GM21390 (cell line): ENCODE results near the gene BID.

ENCODE experiments used
- ATAC-seq: cut with Tn5 transposase; IDR thresholded peaks from one replicate; pipeline ENCODE4 v1.9.1; 2021; ENCODE audit not compliant: unreplicated experiment

Gene BID

DNA sequence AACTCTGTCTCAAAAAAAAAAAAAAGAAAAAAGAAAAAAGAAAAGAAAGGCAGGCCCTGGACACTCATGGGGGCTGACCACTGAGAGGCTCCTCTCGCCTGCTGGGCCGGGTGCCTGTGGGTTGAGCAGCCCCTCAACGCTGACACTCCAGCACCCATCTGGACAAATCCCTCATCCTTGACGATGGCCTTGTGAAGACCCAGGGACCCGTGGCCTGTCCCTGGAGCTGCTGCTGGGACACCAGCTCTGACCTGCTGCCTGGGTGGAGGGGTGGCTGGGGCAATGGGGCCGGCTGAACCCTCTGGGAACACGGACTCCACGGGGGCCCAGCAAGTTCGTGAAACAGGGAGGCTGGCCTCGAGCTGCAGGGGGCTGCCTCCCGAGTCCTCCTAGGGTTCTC, 10.5 kb upstream of the BID start:
- ATAC-seq = no peak

DNA sequence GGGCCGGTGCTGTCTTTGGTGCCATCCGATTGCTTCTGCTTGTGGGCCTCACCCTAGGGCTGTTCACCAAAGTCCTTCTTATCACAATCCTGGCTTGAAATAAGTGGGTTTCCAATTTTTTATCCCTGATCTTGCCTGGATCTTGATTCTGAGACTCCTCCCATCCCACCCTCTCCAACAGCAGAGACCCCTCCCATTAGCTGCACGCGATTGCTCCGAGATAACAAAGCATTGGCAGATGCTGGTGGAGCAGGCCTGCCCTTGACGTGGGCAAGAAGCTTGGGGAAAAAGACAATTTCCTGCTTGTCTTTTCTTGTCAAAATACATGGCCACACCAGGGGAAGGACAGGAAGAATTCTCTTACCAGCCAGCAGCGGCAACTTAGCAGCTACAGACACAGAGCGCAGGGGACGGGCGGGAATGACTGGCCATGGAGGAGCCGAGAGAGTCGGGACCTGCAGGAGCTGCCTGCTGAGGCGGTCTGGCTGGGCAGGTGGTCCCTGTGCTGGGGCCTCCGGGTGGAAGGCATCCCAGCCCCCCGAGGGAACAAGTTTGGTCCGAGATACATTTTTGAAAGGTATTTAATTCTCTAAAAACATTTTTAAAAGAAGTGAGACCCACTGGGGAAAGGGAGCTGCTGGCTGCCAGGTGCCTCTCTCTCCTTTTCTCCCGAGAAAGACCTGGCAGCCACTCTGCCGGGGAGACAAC, 9.7 kb upstream of the BID start:
- no peak for ATAC-seq

DNA sequence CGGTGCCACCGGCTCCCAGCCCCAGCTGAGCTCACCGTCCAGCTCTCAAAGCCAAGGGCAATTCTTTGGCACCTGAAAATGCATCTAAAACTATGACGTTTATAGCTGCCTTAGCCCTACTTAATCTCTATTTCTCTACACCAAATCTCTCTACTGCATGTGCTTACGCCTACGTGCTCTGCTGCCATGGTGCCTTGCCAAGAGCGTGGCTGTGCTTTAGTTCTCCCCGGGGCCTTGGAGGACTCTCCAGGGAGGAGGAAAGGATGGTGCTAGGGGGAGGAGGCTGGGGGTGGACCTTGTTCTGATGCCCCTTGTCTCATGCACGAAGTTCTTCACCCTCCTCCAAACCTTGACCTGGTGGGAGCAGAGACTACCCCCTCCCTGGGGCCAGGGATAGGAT, 9.0 kb upstream of the BID start:
- no peak for ATAC-seq

DNA sequence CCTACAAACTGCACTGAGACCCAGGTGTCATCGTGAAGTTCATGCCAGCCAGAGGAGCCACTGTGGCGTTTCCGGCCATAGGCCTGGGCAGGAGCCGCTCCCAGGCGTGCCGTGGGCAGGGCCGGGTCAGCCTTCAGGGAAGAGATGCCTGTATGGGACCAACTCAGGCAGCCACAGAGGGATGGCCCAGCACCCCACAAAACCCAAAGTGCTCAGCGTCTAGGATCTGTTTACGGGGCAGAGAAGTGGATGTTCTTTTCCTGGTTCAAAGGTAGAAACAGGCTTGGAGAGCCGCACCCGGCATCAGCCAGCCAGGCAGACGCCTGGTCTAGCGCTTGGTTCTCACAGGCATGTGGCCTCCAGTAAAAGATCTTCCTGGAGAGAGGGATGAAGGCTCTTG, 8.4 kb upstream of the BID start:
- no peak for ATAC-seq

DNA sequence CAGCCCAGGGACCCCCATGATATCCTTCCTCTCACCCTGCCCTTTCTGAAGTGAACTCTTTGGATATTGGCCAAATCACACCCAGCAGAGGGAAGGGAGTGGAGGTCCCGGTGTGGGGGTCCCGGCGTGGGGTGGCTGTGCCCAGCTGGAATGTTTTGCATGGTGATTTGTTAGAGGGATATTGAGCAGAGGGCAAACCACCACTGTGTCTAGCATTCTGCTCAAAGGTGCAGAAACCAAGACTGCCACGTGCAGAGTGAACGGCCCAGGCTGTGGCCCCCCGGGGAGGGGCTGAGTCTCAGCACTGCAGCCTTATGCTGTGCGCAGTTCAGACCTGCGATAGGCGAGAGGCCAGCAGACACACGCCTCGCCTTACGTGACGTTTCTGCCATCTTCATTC, 7.9 kb upstream of the BID start:
- no peak for ATAC-seq

DNA sequence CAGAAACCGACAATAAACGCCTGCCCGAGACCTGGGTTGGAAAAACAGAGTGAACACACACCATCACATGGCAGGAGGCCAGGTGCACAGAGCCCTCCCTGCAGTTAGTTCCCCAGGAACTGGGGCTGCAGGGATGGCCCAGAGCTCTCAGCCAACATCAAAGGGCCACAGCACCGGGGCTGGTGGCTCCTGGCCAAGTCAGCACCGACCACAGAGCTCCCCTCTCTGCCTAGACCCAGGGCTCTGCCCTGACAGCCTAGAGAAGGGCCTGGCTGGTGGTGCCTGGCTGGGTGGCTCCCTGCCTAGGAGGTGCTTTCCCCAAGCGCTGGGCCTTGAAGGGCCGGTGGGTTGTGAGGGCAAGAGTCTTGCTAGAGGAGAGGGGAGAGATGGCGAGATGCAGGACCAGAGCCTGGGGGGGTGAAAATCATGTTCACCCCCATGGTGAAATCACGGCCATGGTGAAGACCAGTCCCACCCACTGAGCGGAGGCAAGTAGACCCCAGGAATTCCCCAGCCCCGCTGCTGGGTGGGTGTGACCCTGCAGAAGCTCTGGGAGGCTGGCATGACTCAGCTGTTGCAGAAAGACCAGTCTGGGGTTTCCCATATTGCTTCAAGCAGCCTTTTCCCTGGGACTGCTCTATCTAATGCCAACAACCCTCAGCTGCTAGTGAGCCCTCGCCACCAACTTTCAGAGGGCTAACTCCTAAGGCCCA, 7.2 kb upstream of the BID start:
- no peak for ATAC-seq

DNA sequence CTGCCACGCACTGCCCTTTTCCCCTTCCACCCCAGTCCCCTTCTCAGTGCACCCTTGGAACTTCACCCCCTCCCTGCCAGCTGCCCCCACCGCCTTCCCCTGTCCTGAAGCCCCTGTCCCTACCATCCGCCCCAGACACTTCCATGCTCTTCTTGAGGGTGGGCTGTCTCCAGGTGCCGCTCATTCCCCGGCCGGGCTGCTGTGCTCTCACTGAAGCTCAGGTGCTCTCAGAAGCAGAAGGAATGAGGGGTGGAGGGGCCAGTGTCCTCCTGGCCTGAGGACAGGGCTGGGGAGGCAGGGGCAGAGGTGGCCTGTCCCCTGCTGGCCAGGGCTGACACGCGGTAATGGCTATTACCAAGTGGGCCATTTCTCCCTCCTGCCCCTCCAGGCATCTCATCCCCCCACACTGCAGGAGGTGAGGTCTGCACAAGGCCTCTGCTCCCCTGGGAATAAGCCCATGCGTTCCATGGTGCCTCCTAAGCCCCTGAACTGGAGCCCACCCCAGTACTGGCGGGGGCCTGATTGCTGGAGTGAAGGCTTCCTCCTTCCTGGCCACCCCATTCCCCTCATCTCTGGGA, 6.6 kb upstream of the BID start:
- no peak for ATAC-seq

DNA sequence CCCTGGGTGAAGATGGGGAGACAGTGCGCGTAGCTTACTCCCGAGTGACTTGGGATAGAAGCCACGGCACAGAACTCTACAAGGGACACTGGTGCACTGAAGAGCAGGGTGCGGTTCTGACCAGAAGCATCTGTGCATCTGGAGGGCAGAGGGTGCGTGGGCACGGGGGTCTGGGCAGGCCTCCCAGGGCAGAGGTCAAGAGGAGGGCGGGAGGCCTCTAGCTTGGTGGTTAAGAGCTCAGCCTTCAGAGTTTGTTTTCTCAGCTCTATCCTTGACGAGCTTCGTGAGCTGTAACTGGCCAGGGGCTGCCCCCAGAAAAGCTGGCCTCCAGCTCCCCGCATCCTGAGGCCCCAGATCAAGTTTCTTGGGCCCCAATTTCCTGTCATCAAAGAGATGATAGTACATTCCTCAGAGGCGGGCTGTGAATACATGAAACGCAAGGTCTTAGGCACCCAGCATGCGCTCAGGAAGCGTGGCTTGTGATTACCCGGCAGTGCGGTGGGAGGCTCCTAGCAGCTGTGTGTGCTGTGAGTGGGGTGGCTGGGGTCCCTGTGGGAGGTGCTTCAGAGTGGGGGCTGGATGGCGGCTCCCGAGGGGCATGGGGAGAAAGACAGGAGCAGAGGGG, 6.0 kb upstream of the BID start:
- ATAC-seq = no peak

DNA sequence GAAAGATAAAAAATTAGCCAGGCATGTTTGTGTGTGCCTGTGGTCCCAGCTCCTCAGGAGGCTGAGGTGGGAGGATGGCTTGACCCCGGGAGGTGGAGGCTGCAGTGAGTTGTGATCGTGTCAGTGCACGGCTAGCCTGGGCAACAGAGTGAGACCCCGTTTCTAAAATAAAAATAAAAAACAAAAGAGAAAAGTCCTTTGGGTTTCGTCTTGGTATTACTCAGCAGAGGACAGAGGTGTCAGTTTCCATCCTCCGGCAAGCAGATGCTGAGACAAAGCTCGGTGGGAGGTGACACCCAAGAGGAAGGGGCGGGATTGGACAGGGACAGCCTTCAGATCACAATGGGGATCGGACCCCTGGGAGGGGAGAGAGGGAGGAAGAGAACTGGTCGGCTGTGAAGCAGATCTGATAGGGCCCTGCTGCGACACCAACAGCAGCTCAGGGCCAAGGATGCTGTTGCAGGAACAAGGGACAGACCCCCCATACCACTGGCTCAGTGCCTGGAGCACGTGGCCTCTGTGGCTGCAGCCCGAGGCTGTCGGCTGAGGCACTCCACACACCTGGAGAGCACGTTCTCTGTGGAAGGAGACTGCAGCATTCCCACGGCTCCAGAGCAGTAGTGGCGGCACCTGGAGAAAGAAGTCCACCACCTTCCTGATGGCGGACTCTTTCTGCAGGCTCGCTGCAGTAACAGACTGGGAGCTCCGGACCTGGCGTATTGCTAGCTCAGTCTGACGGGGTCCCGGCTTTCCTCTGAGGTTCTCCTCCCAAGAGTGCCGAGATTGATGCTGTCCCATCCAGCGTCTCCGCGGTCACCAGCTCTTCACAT, 5.2 kb upstream of the BID start:
- ATAC-seq = no peak

DNA sequence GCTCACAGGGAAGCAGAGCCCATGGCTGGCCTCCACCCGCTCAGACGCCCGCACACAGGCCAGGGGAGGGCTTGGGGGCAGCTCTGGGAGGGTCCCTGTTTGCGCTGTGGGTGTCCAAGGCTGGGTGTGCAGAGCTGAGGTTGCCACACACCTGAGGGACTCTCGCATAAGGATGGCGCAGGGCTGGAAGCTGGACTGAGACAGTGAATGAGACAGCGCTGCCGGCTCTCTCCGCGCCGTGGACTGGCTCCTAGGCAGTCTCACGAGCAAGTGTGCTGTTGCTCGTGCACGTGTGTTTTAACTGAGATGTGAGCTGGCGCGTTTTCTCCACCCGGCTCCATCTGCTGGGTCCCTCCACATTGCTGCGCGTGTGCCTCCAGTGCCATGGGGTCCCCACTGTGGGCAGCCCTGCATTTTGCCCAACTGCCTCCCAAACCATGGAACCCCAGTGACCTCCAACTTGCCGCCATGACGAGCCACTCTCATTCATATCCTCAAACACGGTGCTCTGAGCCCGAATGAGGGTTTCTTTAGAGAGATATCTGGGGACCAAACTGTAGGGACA, 4.2 kb upstream of the BID start:
- no peak for ATAC-seq

DNA sequence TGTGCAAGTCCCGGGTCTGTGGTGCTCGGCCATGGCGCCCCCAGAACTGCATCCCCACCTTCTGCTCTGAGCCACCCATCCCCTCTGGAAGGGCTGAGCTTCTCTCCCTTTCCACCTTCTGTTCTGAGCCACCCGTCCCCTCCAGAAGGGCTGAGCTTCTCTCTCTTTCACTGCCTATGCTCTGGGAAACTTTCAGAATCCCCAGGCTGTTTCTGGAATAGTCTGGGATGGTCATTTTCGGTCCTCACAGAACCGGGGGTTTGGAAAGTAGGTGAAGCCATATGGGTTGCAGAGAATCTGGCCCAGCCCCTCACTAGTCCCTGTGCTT, 3.4 kb upstream of the BID start:
- no peak for ATAC-seq

DNA sequence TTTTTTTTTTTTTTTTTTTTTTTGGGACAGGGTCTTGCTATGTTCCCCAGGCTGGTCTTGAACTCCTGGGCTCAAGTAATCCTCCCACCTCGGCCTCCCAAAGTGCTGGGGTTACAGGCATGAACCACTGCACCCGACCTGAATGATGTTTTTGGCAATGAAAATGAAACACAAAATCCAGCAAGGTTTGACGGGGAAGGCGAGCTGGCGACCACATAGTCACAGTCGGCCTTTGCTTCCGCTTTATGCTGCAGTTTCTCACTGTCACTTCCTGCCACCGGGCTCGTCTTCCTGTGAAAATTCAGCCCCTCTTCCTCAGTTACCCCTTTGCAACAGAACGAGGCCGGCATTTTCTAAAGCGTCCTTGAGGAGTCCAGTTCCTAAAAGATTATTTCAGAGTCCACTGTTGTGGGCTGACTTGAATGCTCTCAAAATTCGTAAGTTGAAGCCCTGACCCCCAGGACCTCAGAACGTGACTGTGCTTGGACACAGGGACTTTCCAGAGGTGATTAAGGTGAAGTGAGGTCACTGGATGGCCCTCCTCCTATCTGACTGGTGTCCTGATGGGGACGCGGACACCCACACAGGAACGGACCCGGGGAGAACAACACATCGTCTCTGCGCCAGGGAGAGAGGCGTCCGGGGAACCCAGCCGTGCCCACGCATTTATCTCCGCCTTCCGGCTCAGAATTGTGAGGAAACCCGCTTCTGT, 2.9 kb upstream of the BID start:
- ATAC-seq = peak; percentile 23

DNA sequence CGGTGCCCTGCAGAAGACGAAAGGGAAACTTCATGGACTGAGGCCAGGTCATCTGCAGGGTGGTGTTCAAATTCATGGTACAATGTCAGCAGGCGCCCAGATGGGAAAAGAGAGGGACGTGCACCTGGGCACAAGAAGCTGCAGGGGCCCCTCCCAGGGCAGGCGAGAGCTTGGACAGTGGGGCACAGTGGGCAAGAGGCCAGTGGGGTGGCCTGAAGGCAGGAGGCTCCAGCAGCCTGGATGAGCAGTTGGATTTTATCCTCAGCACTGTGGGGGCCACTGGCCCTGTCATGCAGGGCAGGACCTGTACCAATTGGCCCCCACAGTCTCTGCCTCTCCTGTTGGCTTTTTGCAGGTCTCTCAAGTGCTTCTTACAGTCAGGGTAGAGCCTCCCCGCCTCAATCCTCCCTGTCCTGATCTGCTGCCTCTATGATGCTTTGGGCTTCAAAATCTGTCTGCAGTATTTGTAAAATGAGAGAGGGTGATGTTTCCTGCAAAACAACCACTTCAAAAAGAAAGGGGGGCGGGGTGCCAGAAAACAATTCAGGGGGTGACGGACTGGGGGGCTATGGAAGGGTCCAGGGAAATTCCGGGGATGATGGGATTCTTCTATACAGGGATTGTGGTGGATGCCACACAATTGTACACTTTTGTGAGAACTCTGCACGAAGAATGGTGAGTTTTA, 1.7 kb upstream of the BID start:
- no peak for ATAC-seq

DNA sequence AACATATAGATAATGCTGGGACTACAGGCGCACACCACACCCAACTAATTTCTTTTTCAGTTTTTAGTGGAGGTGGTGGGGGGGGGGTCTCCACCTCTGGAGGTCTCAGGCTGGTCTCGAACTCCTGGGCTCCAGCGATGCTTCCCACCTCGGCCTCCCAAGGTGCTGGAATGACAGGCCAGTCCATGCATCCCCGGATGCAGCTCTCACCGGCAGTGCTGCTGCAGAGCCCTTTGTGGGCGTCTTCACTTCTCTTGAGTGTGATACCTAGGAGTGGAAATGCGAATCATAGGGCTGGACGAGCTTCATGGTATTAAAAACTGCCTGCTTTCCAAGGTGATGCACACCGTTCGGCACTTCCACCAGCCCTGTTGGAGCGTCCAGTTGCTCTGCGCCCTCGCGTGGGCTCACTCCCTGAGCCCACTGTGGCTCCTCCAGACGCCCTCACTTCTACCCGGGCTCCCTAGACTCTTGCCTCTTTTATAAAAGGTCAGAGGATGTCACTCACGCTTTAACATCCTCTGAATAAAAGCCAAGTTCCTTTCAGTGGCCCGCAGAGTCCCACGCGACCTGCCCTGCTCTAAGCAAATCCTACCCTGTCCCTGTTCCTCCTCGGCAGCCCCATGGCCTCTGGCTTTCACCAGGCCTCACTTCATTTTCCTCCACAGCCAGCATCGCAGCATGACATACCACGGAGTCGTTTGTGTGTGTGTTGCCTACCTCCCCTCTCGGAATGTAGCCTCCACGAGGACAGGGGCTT, 837 bp upstream of the BID start:
- no peak for ATAC-seq

DNA sequence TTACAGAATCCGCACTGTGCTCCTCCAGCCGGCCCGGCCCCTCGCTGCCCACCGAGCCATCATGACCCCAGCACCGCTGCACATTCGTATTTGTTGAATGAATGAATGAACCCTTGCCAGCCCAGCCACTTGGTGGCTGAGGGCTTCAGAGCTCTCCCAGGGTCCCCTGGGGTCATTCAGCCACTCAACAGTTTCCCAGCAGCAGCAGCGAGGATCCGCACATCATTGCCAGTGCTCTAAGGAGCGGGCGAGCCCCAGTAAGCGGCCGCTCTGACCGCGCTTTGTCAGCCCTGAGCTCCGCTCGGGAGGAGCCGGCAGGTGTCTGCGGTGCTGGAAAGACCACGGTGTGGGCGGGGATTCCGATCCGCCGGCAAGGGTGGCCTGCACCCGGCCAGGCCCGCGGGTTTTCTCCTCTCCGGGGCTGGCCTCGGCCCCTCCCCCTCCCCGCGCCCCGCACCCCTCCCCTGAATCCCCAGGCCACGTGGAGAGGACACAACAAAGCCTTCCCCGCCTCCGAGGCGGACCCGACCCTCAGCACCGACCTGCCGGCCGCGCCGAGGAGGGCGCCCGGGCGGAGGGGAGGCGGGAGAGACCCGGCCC, 563 bp downstream of the BID start:
- ATAC-seq = no peak

DNA sequence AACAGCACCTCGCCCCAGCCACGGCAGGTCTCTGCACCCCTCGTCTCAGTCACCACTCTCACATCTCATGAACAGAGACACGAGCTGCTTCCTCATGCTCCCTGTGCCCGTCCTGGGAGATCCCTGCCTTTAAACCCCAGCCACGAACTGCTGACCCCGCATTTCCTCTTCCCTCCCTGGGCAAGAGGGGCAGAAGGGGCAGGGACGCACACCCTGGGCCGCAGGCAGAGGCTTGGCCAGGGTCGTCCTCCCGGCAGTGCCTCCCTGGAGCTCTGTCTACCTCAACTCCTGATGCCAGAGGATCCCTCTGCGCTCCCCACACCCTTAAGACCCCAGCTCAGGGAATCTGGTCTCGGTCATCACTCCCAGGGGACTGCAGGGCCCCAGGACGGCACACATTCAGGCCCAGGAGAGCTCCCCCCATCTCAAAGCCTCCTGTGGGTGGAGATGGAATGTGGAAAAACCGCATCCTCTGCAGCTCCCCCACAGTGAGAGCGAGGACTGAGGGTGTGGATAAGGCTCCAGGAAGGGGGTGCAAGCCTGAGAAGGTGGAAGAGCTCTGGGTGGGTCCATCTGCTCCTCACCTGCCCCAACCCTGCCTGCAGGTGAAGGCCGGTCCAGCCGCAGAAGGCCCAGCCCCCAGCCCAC, 1.2 kb downstream of the BID start:
- no peak for ATAC-seq

DNA sequence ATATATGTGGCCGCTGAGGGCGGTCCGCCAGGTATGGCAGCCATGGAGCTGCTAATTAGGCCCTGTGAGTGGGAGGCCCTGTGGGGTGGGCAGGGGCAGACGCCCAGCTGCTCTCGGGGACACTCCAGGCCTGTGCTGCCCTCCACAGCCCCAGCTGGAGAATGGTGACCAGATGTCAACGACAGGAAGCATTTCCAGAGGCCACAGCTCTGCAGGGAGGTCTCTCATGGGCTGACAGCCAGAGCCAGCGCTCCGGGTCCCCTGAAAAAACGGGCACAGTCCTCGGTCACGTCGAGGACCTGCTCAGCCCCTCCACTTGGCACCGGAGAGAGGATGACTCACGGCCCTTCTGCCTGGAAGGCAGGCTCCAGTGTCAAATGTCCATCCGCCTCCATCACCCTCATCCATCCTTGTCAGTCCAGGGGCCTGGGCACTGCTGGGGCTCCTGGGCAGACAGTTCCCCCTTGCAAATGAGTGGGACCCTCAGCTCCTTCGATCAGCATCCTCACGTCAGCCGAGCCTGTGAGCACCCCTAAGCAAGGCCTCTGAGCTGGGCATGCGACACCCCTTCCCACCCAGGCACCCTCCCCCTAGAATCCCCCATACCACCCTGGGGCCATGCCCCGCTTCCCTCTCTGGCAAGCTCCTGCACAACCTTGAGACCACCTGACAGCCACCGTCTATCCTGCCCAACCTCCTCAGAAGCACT, 1.9 kb downstream of the BID start:
- no peak for ATAC-seq
